GM15510 (cell line): ENCODE results near the gene IMMP2L.

Source experiments
- POLR2A ChIP-seq: IDR thresholded peaks from 3 replicates; pipeline ENCODE4 v1.6.1; 2011; ENCODE audit warnings: borderline replicate concordance; ENCODE audit not compliant: insufficient read length; ENCODE audit errors: extremely low read depth

The IMMP2L gene

DNA sequence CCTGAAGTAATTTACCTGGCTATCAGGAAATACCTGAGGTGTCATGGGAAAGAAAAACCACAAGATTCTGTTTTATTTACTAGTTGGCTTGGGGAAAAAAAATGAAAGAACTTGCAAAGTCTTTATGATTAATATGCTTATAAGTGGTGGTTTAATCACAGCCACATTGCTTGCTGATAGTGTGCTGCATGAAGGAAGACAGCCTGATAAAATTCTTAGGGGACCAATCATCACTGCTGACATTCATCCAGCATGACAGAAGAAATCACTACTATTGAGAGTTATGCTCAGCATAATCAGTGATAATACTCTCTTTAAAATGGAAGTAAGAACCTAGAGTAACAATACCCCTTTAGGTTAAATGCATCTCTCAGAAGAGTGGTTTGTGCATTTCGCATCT, 621.5 kb downstream of the IMMP2L start:
- TF ChIP-seq POLR2A: no peak

DNA sequence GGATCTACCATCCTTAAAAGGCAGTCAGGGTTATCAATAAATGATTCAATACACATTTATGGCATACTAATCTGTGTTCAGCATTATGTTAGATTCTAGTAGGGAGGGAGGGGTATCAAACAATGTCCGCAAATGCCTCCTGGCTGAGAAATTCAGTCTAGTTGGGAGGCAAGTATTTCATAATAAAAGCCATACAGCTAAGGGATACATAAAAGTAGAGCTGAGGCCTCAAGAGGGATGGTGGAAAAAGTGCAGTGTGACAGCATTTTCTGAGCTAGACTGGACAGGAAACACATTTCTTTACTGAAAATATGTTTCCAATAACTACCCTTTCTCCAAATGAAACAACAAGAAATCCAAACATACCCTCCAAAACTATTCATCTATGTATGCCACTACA, 624.1 kb downstream of the IMMP2L start:
- no peak for TF ChIP-seq POLR2A

DNA sequence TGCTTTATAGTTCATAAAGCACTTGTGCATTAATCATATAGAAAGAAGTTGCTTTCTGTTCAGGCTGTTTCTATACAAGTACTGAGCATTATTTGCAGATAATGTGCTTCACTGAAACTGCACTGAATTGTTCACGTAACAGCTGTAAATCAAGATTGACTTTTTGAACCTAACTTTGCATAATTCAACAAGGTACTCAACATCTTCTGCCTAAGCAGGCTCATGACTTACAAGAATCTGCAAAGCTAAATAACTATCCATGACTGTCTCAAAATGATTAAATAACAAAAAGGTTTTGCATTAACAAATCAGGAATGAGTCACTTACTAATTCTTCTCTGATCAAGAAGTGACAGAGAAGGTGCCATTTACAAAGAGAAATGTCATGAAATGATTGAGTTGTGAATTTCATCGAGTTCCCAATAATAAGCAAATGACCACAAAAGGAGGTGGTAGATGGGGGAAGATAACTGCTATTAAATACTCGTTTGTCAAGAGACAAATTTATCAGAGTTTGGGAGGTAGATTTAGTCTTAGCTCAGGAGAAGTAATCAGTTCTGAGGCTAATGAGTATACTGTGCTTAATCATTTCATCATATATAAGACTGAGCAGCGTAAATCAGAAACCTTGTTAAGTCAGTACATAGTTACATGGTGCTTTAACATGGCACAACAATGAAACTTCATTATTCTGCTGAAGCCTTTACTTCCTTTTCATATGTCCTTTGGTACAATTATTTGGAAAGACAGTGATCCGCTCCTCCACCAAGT, 632.6 kb downstream of the IMMP2L start:
- TF ChIP-seq POLR2A: no peak

DNA sequence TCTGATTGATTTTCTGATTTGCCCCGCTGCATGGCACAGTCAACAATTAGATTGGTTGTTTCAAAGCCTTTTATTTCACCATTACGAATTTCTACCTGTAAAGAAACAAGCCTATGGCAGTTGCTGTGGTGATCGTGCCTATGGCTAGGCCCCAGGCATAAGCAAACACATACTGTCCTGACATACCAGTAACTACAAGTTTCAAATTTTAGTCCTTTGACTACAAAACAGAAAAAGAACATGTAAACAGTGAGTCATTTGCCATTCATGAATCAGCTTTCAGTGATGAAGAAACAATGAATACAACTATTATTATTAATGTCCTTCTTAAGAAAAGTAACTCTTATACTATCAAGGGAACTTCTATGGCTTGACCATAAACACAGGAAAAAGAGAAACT, 639.4 kb downstream of the IMMP2L start:
- TF ChIP-seq POLR2A: no peak

DNA sequence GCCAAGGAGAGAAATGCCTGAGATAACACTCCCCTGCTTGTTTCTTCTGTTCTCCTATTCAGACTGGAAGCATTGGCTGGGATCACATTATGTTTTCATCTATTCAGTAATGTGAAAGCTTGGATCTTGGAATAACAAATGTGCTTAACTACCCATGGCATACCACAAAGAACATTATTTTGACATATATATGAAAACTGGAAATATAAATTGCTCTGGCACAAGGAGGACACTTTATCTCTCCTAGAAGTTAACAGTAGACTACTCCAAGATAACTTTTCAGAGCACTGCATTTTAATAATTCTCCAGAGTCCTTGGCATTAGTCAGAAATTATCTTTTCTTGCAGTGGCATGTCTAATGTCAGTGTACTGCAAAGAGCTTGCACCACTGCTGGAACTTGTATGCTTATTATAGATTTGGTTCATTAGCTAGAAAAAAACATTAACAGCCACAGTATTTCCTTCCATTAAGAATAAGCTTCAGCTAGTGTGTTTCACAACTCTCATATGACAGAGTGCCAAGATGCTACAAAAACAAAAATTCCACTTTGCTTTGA, 640.6 kb downstream of the IMMP2L start:
- no peak for TF ChIP-seq POLR2A

DNA sequence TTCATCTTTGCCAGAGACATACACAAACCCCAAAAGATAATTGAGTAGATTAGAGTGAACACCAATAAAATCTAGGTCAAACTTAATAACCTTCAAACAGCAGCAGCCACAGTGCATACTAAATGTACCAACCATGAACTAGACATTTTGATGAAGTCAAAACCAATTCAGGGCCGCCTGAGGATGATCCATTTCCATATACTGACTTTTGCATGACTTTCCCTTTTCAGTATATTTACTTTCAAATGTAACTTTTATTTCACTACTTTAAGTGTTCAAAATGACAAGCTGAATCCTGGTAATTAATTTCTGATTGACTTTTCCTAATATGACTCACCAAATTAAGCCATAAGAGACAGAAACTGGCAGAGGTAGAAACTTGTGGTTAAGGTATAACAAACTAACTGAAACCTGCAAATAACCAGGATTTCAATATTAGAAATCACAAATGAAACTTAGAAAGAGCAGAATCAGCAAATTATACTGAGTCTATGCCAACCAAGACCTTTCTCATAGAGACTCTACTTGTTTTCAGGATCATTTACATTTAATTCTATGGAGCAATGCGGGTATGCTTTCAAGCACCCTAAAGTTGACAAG, 643.2 kb downstream of the IMMP2L start:
- TF ChIP-seq POLR2A: no peak

DNA sequence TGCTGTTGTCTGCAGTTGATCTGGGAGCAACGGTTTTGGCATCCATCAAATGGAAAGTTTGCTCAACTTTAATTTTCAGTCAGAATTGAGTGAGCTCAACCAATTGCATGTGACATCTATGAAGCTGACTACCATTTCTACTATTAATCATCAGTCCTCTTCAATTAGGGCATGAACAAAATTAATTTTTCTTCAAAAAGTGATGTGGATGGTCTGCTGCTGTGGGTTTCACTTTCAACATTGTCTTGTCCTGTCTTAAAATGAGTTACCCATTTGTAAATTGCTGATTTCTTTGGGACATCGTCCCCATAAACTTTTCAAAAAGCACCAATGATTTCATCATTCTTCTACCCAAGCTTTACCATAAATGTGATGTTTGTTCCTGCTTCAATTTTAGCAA, 648.0 kb downstream of the IMMP2L start:
- no peak for TF ChIP-seq POLR2A

DNA sequence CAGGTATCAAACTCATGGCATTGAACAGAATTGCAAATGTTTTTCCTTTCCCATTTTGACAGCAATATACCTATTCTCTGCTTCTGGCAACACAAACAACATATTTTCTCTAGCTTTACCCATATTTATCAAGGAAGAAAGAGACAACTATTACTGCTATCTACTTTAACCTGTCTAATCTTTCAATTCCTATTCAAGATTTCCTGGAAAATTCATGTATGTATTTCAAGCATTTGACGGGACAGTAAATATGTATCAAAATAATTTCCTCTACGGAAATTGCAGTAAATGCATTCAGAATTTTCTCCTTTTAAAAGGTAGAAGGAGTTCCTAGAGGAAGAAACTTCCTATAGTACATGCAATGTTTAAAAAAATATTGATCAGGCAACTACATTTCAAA, 650.7 kb downstream of the IMMP2L start:
- no peak for TF ChIP-seq POLR2A

DNA sequence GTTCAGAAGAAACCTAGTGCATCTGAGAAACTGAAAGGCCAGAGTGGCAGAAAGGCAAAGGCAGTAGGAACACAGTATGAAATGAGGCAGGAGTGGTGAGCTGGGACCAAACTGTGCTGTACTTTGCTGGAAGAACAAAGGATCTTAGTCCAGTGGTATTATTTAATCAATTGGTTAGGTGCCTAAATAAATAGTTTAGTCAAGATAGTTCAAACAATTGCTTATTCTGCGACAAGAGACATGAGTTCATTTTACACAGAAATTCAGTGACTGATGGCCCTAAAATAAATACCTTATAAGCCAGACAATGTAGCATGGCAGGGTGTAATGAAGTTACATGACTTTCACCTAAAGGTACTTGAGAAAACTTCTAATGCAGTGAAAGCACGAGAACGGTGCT, 653.2 kb downstream of the IMMP2L start:
- no peak for TF ChIP-seq POLR2A

DNA sequence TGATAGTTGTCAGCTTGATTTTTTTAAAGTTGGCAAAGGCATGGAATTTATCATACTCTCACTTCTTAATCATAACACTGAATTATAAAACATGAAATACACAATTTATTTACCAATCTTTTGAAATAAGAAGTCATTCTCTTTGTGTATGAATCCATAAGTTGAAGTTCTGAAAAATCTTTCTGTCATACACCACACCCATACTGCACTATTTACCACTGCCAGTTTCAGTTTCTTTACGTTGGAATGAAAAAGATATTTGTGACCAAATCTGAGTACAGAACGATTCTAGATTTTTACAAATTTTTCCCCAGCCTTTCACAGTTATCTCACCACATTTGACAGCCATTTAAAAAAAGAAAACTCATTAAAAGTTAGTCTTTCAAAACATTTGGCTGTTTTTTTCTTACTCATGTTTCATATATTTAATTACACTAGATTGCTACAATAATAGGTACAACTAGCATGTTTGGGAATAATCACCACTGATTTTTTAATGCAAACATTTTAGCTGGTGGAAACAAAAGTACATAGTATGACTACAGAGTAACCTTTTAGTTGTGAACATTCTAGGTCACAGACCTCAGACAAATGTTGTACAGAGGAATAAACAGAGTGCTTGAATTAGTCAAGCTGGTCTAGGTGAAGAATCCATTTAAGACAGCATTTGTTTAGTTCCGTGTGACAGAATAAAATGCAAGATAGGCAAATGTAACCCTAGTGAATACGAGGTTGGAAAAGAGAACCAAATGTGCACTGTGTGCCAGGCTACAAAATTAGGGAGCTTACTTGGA, 656.3 kb downstream of the IMMP2L start:
- no peak for TF ChIP-seq POLR2A

DNA sequence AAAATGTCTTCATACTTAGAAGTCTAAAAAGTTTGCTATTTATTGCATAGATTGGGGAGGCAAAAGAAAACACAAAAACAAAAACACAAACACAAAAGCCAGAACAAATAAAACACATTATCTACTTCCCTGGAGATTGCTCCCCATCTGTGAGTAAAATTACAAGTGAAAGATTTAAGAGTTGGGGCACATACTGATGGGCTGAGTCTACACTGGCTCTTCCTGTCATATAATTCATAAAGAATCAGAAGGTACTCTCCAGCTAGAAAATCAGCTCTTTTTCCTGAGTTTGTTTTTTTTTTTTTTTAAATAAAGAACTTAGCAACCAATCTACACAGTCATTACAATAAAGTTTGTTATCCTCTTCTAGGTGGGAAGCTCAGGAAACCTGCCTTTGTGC, 663.8 kb downstream of the IMMP2L start:
- TF ChIP-seq POLR2A: no peak

DNA sequence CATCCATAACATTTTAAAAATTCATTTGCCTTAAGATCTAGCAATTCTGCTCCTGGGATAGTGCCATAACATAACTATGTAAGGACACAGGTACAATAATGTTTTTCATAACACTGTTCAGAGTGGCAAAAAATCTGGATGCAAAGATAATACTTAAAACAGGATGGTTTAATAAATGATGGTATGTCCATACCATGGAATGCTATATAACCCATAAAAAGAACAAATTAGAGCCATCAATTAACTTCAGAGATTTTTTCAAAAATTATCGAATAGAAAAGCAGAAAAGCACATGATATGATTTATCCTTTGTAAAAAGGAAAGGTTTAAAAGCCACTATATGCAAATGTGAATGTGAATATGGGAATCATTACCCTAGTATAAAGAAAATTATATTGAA, 664.8 kb downstream of the IMMP2L start:
- no peak for TF ChIP-seq POLR2A

DNA sequence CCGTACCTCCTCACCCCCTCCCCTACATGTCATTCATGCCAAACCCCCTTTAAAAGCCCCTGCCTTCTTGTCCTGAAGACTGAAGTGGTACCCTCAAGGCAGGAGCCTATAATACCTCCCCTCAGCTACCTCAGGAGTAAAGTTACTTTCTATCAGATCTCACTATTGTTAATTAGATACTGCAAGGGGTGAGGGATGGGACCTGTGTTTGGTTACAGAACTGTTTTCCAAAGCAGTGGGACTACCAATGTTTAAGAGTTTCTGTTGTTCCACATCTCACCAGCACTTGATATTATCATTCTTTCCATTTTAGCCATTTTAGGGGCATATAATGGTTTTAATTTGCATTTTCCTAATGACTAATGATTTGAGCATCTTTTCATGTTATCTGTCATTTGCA, 668.2 kb downstream of the IMMP2L start:
- TF ChIP-seq POLR2A: no peak

DNA sequence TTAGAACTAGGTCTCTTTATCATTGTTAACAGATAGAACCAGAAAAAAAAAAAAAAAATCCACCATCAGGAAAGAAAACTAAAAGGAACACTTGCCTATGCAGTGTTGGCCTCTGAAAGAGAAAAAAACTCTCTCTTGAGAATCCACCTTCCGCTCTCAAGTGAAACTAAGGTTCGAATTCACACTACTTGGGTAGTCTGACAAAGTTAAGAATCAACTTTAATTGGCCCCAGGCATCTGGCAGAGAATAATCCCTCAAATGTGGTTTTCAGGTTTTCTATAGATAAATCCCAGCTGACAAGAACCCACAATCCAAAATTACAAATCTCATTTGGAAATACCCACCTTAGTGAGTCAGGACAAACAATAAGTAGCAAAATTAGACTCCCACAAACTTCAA, 671.1 kb downstream of the IMMP2L start:
- no peak for TF ChIP-seq POLR2A

DNA sequence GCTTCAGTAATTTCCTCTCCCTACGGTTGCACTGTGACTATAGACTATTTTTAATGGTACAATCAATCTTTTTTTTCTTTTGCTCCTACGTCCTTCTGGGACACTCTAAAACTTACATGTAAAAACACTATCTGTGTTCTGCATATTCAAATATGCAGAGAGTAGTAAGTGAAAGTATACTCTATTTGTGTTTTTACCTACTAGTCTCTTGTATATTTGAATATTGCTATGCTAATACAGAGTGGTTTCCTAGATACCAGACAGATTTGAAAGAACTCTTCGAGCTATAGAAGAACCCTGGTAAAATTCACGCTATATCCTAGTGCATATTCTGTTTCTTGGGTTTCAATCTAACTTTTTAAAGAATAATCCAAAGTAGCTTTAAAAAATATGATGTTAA, 672.2 kb downstream of the IMMP2L start:
- TF ChIP-seq POLR2A: no peak
